Activated CD4-positive, alpha-beta T cell treated with anti-CD3 and anti-CD28 coated beads, Interleukin-2, amount 50 U/mL, for 48 hours (primary cell): Measurements from ENCODE around the gene KHNYN.

Experiments
- DNase-seq, 2 experiments: peaks; one replicate each; pipeline ENCODE4 v3.0.0-alpha.2; 2020

KHNYN gene

DNA sequence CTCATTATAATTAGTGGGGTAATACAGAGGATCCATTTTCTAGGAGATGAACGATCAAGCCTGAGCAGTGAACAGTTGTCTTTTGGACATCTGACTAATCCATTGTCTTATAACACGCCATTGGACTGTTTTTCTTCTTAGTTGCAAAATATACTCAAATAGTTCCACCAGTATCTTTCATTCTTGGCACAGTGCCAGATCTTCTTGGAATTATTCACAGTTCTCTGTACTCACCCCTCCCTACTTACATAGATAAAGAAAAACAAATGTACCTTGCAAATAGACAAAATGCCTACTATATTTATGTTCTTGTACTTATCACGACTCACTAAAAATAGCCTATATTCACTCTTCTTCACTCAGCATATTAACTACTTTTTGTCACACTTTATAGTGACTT is 4.0 kb upstream of the KHNYN start:
- DNase-seq, result no peak

DNA sequence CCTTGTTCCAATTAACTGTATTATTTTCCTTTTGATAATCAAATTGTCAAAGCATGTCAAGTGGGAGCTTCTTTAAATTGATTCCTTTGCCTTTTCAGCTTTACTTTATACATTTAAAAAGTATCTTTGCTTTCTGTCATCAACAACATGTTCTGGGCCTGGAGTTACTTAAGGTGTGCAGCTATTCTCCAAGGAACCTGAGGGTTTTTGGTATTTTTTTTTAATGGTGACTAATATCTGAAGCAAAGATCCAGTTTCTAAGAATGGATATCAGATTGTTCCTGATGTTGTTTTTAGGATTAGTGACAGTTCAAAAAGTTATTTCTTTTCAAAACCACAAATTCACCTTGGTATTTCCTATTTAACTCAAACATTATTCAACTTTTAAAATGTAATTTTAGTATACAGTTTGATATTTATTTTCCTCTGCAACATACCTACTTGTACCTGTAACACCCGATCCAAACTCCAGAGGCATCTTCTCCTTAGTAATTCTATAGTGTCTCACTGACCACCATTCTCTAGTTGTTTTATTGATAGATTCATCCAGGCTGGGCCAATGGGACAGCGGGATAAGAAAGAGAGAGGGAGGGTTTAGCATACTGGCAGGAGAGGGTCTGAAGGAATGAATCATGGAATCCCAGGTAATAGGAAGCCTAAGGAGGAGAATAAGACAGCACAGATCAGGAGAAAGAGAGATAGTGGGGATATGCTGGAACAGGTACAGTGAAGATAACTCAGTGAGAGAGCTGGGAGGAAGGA is 3.4 kb upstream of the KHNYN start:
- DNase-seq, result no peak

DNA sequence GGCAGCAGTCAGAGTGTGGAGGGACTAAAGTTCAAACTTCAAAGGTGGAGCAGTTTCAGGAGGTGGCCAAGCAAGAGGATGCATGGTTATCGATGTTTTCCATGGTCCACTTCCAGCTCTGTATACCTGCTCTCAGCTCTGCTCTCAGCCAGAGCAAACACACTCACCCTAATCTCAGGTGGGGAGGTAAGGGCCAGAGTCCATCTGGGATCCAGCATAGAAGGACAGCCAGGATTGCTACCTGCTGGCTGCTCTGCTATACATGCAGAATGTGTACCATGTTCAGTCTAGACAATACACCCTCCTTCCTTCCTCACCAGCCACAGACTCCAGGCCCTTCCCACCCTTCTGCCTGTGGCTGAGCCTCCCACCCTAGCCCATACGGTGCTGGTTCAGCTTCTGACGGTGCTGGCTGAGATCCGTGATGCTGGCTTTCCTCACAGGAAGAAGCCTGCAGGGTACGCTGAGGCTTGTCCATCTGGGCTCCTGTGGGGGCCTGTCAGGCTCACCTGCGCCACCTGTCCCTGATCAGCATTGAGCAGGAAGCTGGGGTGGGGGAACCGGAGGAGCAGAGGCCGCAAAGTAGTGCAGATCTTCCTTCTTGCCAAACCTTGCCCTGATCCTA is 2.7 kb upstream of the KHNYN start:
- no peak for DNase-seq

DNA sequence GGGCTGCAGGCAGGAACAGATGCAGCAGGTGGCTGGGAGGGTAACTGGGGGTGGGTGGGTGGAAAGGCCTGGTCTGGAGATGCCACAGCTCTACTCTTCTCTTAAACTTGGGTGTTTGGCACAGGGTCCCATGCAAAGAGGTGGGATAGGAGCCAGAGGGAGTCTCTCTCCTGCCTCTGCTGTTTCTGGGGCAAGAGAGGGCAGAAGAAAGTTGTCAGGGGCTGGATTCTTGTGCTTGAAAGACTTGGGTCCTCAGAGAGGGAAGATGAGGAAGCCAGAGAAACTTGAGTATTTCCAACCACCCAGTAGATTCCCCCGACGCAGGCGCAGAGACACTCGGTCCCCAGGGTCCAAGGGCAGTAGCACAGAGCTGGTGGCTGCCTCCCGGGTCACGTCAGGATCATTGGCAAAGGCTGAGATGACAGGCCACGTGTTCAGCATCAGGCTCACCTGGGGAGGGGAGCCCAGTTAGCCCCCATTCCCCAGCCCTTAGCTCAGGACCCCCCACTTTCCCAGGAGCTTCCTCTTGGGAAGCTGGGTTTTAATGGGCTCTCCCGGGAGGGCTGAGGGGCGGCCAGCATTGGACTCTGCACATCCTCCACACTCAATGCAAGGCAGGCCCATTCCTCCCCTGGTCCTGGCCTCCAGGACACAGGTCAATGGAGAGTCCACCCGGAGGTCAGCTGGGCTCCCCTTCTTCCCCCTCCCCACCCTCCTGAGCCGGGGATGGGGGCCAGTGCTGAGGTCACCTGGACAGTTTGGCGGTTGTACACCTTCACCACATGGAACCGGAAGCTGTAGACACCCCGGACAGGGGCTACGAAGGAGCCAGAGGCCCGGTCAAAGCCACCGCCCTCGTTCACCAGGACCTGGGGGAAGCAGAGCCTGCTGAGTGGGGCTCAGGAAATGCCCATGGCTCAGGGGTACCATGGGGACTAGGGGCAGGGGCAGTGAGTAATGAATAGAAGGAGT is 1.9 kb upstream of the KHNYN start:
- no peak for DNase-seq

DNA sequence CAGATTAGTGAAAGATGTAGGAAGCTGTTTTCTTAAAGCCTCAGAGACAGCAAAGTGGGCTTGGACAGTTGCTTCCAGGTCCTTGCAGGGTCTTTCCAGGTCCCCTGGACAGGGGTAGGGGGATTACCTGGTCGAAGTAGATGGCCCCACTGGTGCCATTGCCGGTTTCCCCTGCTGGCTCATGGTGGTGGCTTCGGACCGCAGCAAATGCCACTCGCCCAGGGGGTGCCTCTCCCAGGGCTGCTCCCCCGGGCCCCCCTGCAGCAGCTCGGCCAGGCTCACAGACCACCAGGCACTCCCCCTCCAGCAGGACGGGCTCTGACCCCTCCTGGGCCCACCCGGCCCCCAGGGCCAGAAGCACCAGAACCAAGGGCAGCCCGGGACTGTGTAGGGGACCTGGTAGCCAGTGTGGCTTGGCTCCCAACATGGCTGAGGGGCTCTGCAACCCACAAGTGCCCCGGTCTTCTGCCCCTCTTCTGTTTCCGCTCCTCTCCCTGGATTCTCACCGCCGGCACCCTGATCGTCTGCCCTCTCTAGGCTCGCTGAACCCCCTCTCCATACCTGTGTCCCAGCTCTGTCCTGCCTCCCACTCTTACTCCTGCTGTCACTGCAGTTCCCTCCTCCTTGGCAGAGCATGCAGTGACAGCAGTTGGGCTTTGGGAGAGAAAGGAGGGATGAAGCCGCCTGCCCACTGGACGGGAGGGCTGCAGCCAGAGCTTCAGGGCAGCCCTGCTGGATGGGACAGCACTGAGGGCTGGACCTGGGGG is 943 bp upstream of the KHNYN start:
- DNase-seq, result no peak

DNA sequence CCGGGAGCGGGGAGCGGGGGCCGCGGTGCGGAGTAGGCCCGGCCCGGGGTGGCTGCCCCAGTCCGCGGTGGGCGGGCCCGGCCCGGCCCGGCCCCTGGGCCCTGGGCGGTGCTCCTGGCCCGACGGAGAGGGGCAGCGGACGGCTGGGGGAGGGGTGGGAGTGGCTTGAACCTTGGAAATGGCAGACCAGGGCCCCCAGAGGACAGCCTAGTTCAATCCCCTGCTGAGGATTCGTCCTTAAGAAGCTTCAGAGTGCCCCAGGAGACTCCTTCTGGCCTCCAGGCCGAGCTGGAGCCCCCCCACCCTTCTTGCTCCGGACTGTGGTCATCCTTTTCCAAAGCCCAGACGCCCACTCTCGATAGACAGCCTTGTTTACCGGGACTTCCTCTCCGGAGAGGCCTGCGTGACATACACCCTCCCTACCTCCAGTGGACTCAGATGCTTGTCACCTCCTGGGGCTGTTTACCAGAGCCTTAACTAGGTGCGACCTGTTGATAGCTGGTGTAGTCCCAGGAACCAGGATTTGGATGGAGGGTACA is 458 bp downstream of the KHNYN start:
- DNase-seq, result peak; percentile 70 to 77

DNA sequence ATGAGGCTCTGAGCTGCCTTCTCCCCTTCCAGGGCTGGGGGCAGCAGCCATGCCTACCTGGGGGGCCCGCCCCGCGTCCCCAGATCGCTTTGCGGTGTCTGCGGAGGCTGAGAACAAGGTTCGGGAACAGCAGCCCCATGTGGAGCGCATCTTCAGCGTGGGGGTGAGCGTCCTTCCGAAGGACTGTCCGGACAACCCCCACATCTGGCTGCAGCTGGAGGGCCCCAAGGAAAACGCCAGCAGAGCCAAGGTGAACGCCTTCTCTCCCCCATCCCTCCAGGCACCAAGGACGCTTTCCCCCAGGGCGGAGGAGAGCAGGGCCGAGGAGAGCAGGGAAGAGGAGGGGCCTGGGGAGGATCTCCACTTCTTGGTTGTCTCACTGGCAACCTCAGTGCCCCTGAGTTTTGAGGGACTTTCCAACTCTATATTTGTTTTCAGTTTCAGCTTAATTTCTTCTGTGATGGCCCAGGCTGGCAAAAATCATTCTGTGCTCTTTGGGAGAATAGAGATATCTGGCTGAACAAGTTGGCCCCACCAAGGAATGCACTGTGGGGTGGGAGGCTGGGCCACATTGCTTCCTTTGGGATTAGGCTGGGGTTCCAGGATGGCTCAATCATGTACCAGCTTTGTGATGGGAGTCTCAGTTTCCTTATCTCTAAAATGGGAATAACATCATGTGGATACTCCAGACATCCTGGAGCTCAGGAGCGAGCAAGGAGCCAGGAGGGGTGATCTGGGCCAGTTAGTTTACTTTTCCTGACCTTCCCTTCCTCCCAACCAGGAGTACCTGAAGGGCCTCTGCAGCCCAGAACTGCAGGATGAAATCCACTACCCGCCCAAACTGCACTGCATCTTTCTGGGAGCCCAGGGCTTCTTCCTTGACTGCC is 1.2 kb downstream of the KHNYN start:
- DNase-seq, result peak; percentile 74 to 83

DNA sequence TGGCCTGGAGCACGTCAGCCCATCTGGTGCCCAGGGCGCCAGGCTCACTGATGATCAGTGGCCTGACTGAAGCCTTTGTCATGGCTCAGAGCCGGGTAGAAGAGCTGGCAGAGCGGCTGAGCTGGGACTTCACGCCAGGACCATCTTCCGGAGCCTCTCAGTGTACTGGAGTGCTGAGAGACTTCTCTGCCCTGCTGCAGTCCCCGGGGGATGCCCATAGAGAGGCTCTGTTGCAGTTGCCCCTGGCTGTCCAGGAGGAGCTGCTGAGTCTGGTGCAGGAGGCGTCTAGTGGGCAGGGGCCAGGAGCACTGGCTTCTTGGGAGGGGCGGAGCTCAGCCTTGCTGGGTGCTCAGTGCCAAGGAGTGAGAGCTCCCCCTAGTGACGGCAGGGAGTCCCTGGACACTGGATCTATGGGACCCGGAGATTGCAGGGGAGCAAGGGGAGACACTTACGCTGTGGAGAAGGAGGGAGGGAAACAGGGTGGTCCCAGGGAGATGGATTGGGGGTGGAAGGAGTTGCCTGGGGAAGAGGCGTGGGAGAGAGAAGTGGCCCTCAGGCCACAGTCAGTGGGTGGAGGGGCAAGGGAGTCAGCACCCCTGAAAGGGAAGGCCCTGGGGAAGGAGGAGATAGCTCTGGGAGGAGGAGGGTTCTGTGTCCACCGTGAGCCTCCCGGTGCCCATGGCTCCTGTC is 2.0 kb downstream of the KHNYN start:
- peak; percentile 92 to 95 for DNase-seq

DNA sequence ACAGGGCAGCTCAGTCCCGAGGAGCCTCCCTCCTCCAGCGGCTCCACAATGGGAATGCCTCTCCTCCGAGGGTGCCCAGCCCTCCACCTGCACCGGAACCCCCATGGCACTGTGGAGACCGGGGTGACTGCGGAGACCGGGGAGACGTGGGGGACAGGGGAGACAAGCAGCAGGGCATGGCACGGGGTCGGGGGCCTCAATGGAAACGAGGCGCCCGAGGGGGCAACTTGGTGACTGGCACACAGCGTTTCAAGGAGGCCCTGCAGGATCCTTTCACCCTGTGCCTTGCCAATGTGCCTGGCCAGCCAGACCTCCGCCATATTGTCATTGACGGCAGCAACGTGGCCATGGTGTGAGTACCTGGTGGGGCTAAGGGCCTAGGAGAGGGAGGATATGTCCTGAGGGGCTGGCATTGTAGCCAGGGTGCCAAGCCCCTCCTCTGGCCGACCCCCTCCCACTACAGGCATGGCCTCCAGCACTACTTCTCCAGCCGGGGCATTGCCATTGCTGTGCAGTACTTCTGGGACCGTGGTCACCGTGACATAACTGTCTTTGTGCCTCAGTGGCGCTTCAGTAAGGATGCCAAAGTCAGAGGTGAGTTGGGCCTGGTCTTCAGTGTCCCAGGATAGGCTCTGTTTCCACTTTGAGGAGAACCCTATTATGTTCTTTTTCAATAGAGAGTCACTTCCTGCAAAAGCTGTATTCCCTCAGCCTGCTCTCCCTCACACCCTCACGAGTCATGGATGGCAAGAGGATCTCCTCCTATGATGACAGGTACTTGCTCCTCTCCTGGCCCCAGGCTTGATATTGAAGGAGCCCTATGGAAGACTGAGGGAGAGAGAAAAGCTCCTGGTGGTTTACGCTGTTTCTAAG is 2.7 kb downstream of the KHNYN start:
- no peak for DNase-seq

DNA sequence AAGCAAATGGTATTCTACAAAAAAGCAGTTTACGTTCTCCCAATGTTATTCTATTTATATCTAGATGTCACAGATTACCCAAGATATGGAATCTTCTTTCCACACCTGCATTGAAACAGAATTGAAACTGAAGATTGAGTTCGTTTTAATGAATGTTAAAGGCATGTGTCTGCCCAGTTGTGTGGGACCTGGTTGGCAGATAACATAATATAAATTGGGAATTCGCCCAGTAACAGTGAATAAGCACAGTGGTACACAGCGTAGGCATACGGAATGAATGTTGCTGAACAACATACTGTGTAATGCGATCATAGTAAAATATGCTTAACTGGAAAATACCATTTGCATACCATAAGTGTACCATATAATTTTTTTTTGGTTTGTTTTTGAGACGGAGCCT is 4.3 kb downstream of the KHNYN start:
- no peak for DNase-seq

DNA sequence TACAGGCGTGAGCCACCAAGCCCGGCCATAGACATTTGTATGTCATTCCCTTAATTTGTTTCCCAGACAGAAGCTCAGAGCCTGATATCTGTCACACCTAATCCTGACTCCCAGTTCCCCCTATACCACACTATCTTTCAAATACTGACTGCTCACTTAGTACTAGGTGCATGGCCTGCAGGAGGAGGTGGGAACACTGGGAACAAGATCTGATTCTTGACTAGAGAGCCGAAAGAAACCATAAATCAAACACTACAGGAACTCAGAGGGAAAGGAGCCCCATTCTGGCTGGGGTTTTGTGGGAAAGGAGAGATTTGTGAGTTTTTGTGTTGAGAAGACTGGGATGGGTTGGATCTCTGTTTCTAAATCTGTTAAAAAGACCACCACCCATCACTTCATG is 4.9 kb downstream of the KHNYN start:
- DNase-seq, result no peak

DNA sequence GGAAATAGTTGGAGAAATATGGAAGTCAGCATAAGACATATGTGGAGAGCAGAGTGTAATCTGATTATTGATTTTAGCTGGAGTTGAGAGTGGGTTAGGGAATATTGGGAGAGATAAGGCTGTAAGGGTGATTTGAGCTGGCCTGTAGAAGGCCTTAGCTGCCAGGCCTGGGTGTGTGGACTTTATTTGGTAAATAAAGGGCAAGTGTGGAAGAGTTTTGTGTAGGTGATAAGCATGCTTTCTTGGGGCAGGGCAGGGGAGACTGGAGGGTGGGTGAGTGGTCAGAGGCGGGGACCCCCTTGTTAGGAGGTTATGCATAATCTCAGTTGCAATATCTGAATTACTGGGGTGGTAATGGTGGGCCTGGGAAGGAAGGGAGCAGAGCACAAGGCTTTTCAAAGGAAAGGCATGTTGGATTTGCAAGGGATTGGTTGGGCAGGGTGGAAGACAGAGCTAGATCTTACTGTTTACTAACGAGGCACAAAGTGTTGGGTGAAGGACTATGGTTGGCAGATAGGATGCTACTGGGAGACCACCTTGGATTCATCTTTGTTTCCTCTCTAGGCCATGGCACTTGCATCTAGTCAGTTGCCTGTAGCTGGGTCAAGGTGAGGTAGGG is 5.5 kb downstream of the KHNYN start:
- DNase-seq, result no peak

DNA sequence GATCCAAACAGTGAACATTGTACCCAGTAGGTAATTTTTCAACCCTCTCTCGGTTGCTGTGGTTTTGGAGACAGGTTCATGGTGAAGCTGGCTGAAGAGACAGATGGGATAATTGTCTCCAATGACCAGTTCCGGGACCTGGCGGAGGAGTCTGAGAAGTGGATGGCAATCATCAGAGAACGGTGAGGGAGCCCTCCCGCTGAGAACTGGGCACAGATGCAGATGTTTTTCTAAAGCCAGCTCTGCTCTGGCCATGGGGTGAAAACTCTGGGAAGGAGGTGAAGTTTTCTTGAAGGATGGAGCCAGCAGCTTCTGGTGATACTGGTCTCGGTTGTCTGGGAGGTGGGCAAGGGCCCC is 6.2 kb downstream of the KHNYN start:
- no peak for DNase-seq

DNA sequence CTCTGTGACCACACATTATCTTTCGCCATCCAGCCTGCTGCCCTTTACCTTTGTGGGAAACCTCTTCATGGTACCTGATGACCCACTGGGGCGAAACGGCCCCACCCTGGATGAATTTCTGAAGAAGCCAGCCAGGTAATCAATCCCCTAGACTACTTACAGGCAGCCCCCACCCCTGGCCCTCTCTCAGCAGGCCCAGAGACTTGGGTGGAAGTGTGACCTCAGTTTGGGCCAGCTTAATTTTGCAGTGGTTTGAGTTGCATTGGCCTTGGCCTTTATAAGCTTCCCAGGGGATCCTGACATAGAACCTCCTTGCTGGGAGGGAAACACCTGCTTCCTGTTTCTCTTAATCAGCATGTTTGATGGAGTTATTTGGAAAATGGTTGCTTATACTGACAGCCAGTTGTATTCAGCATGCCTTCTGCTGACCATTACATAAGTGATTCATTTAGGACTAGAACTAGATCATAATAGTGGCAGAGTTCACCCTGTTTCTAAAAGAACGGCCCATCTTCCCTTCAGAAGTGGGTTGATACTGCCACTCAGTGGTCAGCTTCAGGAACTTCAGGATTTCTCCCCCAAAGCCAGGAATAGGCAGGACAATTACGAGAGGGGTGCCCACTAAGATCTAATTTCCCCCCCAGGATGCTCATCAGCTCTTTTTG is 6.7 kb downstream of the KHNYN start:
- DNase-seq, result no peak

DNA sequence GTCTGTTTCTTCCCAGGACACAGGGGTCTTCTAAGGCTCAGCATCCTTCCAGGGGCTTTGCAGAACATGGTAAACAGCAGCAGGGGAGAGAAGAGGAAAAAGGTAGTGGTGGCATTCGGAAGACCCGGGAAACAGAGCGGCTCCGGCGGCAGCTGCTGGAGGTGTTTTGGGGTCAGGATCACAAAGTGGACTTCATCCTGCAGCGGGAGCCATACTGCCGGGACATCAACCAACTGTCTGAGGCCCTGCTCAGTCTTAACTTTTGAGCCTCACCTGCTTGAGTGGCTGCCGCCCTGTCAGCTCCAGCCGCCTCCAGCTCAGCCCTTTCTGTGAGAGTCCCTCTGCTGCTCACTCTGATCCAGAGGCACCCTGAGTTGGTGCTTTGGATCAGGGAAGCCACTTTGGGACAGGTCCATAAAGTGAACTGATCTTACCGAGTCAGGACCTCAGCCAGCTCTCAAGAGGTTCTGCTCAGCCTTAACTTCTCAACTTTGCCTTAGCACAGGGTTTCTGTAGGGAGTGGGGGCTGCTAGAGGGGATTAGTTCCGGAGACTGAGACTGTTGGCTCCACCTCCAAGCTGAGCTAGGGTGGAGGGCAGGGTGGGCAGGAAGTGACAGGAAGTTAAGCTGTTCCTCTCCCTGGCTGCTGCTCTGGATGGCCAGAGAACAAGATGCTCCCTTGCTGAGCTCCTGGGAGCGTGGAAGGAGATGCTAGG is 7.4 kb downstream of the KHNYN start:
- DNase-seq, result no peak

DNA sequence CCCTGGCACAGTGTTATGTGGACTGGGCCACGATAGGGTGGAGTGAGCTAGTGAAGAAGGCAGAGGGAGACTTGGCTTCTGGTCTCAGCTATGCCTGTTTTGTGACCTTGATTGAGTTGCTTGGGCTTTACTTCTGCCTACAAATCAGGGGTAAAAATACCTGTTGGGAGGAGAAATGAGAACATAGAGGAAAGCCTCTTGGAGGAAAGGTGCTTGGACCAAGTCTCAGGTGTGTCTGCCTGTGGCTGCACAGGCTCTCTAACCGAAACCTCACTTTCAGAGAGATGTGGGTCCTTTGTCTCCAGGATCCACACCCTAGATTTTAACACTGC is 7.9 kb downstream of the KHNYN start:
- no peak for DNase-seq

DNA sequence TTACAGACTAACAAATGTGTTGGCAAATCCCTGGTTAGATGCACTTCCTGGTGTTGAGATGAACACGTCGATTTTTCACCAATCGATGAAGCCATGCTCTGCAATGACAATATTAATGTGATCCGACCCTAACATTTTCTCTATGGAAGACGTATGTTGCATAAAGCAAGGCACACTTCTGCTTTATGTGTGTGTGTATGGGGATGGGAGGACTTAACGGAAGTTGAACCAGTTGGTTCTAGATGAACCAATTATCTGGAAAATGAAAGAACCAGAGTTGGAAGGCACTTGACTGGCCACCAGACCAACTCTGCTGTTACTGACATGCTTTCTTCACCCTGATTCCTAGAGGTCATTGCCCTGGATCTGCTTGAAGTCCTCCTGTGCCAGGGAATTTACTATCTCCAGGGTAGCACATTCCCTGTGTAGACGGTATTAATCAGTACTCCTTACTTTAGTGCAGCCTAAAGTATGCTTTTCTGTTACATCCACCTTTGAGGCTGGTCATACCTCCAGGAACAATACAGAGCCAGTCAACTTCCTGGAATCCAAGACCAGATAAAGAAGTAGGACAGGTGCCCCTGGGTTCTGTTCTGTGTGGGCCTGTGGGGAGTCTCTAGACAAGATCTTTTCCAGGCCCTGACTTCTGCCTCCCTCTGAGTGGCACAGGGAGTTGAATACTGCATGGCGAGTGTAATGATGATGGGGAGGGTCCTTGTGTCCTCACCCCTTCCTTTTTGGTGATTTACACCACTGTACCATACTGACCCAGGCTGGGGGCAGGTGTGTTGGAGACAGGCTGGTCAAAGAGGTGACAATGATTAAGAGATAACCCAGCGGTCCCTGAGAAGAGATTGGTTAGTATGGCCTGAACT is 8.7 kb downstream of the KHNYN start:
- no peak for DNase-seq
